Stimulated activated CD8-positive, alpha-beta memory T cell treated with anti-CD3 and anti-CD28 coated beads, Interleukin-7, amount 100 ng/mL, for 48 hours (primary cell): ENCODE results near the gene ZNF277.

ENCODE experiments used
- DNase-seq, 2 donors: peaks; one replicate each; pipeline ENCODE4 v3.0.0-alpha.2; 2020; ENCODE audit warnings: low read depth in 1 of 2; ENCODE audit errors: extremely low read depth in 1 of 2

The ZNF277 gene

DNA sequence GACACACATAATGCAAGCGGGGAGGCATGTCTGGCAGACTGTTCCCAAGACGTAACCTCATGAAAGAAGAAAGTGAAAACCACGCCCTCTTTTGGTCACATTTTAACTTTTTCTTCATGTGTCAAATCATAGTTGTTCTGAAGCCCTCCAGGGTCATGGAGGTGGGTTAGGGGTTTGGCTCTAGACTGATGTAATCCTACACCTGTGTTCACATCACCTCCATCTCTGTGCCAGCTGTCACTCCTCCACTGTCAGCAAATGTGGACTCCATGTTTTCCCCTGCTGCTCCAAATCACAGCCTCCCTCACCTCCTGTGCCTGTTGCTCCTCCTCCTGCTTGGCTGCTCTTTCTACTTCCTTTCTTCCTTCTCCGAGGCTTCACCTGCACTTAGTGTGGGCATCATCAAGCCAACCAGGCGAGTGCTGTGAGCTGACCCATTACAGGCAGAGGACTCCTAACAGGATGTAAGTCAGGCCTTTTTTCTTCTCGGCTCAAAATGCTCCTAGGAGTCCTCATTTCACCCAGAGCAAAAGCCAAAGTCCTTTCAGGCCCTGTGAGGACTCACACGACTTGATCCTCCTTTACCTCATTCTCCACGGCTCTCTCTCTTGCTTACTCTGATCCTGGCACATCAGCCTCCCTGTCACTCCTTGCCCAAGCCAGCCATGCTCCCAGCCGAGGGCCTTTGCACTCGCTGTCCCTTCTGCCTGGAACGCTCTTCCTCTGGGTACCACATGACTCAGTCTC is 177.3 kb downstream of the ZNF277 start:
- no peak for DNase-seq

GRCh38 chr7:112385516-112385915 is 179.0 kb downstream of the ZNF277 start:
- no peak for DNase-seq

GRCh38 chr7:112386619-112387018 is 180.1 kb downstream of the ZNF277 start:
- no peak for DNase-seq

GRCh38 chr7:112390167-112390566 is 183.7 kb downstream of the ZNF277 start:
- no peak for DNase-seq

DNA sequence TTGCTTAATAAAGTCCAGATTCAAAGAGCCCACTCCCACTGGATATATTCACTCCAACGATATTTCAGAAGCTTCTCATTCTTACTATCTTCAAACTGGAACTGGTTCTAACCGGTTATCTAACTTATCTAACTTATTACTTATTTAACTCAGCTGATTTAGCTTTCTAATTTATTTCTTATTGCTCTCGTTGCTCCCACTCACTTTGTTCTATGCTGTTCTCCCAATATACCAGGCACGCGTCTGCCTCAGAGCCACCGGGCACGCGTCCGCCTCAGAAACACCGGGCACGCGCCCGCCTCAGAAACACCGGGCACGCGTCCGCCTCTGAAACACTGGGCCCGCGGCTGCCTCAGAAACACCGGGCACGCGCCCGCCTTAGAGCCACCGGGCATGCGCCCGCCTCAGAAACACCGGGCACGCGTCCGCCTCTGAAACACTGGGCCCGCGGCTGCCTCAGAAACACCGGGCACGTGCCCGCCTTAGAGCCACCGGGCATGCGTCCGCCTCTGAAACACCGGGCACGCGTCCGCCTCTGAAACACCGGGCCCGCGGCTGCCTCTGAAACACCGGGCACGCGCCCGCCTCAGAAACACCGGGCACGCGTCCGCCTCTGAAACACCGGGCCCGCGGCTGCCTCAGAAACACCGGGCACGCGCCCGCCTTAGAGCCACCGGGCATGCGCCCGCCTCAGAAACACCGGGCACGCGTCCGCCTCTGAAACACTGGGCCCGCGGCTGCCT is 184.8 kb downstream of the ZNF277 start:
- peak in 1 of 2 donors; percentile 17 for DNase-seq

GRCh38 chr7:112391841-112392286 is 185.4 kb downstream of the ZNF277 start:
- peak; percentile 34 to 42 for DNase-seq
